ENCODE data around the gene SMIM1. TPM values are rescaled to one million over a fixed set of nuclear protein-coding genes. Genes with fewer than 3 reads are reported as not detected.

SMIM1 gene
- total and polyA plus RNA-seq, 9 of the 15 experiments (the other 6 are each of a cell fraction or from before 2014, with no cell fraction given), result 2.3 to 125 (median 24.3) TPM

DNA sequence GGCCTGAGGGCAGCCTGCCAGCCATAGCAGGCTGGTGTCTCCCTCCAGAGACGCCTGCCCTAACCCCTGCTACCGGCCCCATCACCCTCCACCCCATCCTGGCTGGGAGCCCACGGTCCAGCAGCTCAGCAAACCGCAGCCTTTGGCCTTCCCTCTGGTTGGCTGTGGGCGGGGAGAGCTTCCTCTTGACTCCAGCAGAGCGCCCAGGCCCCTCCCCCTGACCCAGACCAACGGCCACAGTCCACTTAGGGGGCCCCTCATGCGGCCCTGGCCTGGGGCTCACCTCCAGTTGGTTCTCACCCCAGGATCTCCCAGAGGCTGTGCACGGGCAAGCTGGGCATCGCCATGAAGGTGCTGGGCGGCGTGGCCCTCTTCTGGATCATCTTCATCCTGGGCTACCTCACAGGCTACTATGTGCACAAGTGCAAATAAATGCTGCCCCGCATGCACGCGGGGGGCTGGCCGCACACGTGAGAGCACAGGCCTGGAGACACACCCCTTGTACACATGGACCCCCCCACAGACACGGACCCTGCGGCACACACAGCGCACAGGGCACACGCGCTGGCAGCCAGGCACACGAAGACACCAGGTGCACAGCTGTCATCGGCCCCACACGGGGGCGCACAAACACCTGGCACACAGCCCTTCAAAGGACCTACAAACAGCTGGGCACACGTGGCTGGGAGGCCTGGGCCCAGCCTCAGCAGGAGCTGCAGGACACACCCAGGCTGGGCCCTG, 3.1 kb downstream of the SMIM1 start (continued):
- TF ChIP-seq, protein P1, sequence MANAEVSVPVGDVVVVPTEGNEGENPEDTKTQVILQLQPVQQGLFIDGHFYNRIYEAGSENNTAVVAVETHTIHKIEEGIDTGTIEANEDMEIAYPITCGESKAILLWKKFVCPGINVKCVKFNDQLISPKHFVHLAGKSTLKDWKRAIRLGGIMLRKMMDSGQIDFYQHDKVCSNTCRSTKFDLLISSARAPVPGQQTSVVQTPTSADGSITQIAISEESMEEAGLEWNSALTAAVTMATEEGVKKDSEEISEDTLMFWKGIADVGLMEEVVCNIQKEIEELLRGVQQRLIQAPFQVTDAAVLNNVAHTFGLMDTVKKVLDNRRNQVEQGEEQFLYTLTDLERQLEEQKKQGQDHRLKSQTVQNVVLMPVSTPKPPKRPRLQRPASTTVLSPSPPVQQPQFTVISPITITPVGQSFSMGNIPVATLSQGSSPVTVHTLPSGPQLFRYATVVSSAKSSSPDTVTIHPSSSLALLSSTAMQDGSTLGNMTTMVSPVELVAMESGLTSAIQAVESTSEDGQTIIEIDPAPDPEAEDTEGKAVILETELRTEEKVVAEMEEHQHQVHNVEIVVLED (CRISPR knock-in tag; IDR thresholded peaks at IDR 0.05), result no peak
- TF ChIP-seq, protein P2, sequence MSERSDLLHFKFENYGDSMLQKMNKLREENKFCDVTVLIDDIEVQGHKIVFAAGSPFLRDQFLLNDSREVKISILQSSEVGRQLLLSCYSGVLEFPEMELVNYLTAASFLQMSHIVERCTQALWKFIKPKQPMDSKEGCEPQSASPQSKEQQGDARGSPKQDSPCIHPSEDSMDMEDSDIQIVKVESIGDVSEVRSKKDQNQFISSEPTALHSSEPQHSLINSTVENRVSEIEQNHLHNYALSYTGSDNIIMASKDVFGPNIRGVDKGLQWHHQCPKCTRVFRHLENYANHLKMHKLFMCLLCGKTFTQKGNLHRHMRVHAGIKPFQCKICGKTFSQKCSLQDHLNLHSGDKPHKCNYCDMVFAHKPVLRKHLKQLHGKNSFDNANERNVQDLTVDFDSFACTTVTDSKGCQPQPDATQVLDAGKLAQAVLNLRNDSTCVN (CRISPR knock-in tag; IDR thresholded peaks at IDR 0.05), result no peak
- TF ChIP-seq HEY1 (CRISPR knock-in tag; IDR thresholded peaks at IDR 0.05; ENCODE audit: borderline replicate concordance), result no peak
- TF ChIP-seq, protein P3, sequence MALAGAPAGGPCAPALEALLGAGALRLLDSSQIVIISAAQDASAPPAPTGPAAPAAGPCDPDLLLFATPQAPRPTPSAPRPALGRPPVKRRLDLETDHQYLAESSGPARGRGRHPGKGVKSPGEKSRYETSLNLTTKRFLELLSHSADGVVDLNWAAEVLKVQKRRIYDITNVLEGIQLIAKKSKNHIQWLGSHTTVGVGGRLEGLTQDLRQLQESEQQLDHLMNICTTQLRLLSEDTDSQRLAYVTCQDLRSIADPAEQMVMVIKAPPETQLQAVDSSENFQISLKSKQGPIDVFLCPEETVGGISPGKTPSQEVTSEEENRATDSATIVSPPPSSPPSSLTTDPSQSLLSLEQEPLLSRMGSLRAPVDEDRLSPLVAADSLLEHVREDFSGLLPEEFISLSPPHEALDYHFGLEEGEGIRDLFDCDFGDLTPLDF (CRISPR knock-in tag; IDR thresholded peaks at IDR 0.05), result 0 out of 2 replicates have a peak, but pooled peaks have one; percentile 32
- TF ChIP-seq ZNF133 (CRISPR knock-in tag; IDR thresholded peaks at IDR 0.05), result no peak
- TF ChIP-seq SMARCA4 (IDR thresholded peaks at IDR 0.05), result peak; percentile 32; the same call in 1 of the 2 replicates
- TF ChIP-seq SAFB2 (IDR thresholded peaks at IDR 0.05; ENCODE audit: borderline replicate concordance, low read depth, low read length, severe bottlenecking), result no peak
- no peak for TF ChIP-seq TCF7L2 (IDR thresholded peaks at IDR 0.05; ENCODE audit: low read depth, low read length)
- peak; percentile 43; the same call in 1 of the 2 replicates for TF ChIP-seq KLF16 (IDR thresholded peaks at IDR 0.05)
- no peak for TF ChIP-seq BDP1 (IDR thresholded peaks at IDR 0.05; ENCODE audit: insufficient read depth, insufficient read length)
- TF ChIP-seq, protein P4, sequence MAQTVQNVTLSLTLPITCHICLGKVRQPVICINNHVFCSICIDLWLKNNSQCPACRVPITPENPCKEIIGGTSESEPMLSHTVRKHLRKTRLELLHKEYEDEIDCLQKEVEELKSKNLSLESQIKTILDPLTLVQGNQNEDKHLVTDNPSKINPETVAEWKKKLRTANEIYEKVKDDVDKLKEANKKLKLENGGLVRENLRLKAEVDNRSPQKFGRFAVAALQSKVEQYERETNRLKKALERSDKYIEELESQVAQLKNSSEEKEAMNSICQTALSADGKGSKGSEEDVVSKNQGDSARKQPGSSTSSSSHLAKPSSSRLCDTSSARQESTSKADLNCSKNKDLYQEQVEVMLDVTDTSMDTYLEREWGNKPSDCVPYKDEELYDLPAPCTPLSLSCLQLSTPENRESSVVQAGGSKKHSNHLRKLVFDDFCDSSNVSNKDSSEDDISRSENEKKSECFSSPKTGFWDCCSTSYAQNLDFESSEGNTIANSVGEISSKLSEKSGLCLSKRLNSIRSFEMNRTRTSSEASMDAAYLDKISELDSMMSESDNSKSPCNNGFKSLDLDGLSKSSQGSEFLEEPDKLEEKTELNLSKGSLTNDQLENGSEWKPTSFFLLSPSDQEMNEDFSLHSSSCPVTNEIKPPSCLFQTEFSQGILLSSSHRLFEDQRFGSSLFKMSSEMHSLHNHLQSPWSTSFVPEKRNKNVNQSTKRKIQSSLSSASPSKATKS (CRISPR knock-in tag; IDR thresholded peaks at IDR 0.05), result no peak
- no peak for TF ChIP-seq ZNF778 (CRISPR knock-in tag; IDR thresholded peaks at IDR 0.05)
- no peak for TF ChIP-seq ZC3H11A (IDR thresholded peaks at IDR 0.05; ENCODE audit: low read depth, low read length)
- TF ChIP-seq ZNF316 (IDR thresholded peaks at IDR 0.05), result no peak
- no peak for TF ChIP-seq POU5F1 (IDR thresholded peaks at IDR 0.05; ENCODE audit: borderline replicate concordance, low read depth, low read length, partially characterized antibody)
- TF ChIP-seq ZNF57 (CRISPR knock-in tag; IDR thresholded peaks at IDR 0.05), result 0 out of 2 replicates have a peak, but pooled peaks have one; percentile 35
- TF ChIP-seq ZNF79 (CRISPR knock-in tag; IDR thresholded peaks at IDR 0.05; ENCODE audit: low read depth), result no peak
- TF ChIP-seq KLF6 (CRISPR knock-in tag; IDR thresholded peaks at IDR 0.05; ENCODE audit: borderline replicate concordance), result no peak
- TF ChIP-seq, protein P5, sequence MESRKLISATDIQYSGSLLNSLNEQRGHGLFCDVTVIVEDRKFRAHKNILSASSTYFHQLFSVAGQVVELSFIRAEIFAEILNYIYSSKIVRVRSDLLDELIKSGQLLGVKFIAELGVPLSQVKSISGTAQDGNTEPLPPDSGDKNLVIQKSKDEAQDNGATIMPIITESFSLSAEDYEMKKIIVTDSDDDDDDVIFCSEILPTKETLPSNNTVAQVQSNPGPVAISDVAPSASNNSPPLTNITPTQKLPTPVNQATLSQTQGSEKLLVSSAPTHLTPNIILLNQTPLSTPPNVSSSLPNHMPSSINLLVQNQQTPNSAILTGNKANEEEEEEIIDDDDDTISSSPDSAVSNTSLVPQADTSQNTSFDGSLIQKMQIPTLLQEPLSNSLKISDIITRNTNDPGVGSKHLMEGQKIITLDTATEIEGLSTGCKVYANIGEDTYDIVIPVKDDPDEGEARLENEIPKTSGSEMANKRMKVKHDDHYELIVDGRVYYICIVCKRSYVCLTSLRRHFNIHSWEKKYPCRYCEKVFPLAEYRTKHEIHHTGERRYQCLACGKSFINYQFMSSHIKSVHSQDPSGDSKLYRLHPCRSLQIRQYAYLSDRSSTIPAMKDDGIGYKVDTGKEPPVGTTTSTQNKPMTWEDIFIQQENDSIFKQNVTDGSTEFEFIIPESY (CRISPR knock-in tag; IDR thresholded peaks at IDR 0.05), result peak; percentile 46; the same call in 1 of the 2 replicates
- TF ChIP-seq SMAD4 (CRISPR knock-in tag; conservative IDR thresholded peaks at IDR 0.05), result peak; percentile 88
- no peak for TF ChIP-seq GTF2A2 (tag; IDR thresholded peaks at IDR 0.05)
